Endometrial microvascular endothelial cells (primary cell): Measurements from ENCODE around the gene DUS2. TPM values are rescaled to one million over a fixed set of nuclear protein-coding genes. Genes with fewer than 3 reads are reported as not detected.
"Not testable (repeated sequence)": the region's sequence is repeated elsewhere in the genome, so short reads cannot be mapped to it uniquely, and the experiment has no call there.

Experiments
- in situ Hi-C: cut with HindIII; loops from 2 replicates; pipeline ENCODE4 v1.10.0; 2017; ENCODE audit warnings: low sequenced_read_pairs, low pct_unique_long_range_greater_than_20kb; ENCODE audit errors: inconsistent ontology term
- total RNA-seq: library from RNA; depleted of rRNA; stranded (reverse); fragments of >200 nt; gene quantifications from one replicate; pipeline ENCODE4 v1.2.3, GENCODE V29; 2015; ENCODE audit errors: inconsistent ontology term

The DUS2 gene
- total RNA-seq: 32.6 TPM

DNA sequence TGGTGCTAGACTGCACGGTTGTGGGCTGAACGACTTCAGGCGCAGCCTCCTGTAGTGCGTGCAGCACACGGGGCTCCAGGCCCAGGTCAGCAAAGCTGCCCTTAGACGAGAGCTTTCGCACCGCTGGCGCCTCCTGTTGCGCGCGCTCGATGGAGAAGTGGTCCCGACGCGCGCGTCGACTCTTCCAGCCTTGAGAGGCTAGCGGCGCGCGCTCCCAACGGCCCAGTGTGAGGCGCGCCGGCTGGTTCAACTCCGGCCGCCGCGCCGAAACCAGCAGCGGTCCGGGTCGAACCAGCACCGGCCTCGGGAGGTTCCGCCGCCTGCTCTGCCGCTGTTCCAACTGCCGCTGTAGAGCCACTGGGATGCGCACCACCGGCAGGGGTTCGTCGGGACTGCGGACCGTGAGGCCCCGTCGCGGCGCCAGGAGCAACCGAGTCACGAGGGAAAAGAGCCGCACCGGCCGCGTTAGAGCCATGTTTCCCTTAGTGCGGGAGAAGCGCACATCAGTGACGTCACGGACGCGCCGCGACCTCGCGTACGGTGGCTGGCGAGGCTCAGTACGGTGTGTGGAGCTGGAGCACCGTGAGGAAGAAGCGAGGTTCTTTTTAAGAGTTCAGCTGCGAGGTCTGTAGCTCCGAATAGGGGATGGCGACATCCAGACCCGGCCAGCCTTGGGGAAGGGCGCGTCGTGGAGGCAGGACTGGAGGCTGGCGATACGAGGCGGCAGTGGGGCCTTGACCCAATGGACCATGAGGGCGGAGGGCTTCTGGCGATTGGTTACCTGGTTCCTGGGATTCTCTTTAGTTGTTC lies at the start of gene DUS2, which contains the start of gene DDX28:
DUS2 (plus strand) TSS at position 557 of the 810 bp plus-strand sequence. CDS start 14,740 bp downstream, outside the sequence.
DDX28 (minus strand) TSS at position 505 of the 810 bp plus-strand sequence; CDS start at position 475, 30 bp downstream.
- in situ Hi-C loops: loop anchor here (25.0 kb wide), 1 partner anchor 136 kb away; the partner anchor contains the start of genes NRN1L and PSKH1

DNA sequence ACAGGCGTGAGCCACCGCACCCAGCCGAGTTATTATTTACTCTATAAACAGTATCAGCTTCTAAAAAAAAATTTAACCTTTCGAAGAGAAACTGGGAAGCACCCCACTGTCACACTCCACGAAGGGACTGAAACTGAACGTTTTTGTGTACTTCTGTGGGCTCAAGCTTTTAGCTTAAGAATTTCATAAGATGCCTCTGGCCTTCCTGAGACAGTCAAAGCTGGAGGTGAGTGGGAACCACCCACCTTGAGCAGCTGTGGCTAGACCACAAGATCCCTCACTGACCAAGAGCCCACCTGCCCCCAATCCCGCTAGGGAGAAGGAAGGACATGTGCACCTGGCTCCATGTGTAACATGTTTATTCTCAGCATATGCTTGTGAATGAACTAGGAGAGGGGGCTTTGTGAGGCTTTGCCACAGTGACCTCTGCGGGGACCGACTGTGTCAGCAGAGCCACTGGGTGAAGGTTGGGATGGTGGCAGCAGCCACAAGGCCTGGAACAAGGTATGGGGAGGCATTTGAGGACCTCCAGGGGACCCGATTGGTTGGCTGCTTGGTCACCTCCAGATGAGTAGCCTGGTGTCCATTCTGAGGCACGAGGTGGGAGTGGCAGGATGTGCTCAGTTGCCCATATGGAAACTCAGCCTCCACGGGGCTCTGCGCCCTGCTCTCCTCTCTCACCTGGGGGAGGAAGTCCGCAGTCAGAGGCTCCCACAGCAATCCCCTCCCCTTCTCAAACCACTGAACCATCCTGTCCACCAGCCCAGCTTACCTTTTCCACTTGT lies 47.6 kb upstream of the DUS2 start:
- in situ Hi-C loops: no loop called here

DNA sequence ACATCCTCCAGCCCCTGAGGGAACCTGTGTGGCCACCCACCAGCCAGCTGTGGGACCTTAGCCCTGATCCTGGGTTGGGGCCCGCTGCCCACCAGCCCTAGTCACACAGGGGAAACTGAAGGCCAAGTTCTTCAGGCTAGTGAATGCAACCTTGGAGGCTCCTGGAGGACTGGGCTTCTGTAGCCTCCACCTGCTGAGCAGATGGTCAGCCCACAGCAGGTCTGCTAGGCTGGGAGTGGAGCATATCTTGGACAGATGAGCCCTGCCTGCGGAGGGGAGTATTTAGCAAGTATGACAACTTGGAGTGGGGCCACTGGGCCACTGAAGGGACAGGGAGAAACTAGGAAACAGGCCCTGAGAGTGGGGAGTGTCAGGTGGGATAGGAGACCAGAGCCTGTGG lies 46.9 kb upstream of the DUS2 start:
- in situ Hi-C loops: no loop called here

DNA sequence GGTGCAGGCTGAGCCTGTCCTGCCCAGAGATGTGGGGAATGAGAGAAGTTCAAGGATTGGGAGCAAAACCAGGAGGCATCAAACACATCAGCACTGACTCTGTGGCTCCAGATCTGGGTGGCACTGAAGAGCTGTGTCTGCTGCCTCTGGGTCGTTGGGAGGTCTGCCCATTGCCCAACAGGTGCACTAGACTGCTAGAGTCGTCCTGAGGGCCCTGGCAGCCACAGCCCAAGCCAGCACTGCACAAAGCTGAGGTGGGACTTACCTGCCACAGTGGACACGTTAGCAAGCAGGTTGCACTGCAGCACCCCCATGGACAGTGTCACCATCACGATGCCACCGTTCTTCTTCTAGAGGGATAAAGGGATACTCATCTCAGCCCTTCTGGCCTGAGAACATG lies 46.1 kb upstream of the DUS2 start:
- in situ Hi-C loops: no loop called here

DNA sequence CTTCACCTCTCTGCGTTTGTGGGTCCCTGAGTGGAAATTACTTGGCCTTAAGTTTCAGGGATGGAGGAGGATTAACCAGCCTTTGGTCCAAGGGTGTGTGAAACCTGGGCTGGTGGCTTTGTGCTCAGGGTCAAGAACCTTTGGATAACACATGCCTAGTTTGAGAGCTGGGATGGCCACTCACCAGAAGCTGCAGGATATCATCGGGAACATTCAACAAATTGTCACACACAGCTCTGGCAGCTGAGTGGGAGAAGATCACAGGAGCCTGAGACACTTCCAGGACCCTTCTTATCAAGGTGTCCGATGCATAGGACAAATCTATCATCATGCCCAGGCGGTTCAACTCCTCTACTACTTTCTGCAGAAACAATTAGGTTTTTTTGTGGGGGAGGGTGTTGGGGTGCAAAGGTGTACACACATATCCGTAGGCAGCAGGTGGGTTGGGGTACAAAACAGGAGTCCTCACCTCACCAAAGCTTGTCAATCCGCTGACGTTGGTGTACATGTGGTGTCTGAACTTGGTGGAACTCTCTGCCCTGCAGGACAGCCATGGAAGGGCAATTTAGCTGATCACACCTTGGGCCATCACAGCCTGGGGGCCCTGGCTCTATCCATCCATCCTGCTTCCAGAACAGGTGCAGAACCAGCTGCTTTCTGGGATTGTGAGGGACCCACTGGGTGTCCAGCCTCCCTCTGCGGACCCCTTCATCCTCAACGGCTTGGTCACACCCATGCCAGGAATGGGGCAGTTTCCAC lies 45.4 kb upstream of the DUS2 start:
- in situ Hi-C loops: no loop called here

DNA sequence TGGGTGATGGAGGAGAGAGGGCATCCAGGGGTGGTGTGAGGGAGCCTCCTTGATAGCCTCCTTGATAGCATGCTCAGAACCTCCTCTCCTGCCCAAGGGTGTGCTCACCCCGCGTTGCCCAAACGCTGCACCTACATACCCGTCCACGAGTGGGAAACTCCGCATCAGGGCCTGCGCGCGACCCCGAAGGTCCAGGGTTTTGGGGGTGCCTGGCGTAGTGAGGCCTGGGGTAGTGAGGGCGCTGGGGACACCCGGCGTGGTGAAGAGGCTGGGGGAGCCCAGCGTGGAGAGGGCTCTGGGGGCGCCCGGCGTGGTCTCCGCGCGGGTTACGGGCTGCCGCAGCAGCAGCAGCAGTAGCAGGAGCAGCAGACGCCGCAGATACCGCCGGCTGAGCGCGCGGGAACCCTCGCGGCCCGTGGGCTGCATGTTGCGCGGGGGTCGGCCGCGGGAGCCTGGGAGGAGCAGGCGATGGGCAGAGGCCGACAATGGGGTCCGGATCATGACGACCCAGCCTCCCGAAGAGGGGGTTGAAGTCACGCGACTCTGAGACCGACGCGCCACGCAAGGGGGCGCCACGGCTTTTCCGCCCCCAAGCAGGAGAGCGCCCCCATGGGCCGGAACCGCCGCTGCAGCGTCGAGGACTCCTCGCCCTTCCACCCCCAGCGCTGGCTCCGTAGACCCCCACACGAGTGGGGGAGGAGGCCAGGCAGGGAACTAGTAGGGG lies 43.0 kb upstream of the DUS2 start, which contains the start of gene DPEP3:
DPEP3 (minus strand) TSS at position 545 of the 724 bp plus-strand sequence; CDS start at position 426, 119 bp downstream.
- in situ Hi-C loops: no loop called here

DNA sequence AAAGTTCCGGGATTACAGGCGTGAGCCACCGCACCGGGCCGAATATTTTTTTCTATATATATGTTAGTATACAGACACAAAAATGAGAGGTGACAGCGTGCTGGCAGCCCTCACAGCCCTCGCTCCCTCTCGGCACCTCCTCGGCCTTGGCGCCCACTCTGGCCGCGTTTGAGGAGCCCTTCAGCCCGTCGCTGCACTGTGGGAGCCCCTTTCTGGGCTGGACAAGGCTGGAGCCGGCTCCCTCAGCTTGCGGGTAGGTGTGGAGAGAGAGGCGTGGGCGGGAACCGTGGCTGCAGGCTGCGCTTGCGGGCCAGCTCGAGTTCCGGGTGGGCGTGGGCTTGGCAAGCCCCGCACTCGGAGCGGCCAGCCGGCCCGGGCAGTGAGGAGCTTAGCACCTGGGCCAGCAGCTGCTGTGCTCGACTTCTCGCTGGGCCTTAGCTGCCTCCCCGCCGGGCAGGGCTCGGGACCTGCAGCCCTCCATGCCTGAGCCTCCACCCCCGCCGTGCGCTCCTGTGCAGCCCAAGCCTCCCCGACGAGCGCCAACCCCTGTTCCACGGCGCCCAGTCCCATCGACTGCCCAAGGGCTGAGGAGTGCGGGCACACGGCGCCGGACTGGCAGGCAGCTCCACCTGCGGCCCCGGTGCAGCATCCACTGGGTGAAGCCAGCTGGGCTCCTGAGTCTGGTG lies 40.9 kb upstream of the DUS2 start:
- in situ Hi-C loops: no loop called here

DNA sequence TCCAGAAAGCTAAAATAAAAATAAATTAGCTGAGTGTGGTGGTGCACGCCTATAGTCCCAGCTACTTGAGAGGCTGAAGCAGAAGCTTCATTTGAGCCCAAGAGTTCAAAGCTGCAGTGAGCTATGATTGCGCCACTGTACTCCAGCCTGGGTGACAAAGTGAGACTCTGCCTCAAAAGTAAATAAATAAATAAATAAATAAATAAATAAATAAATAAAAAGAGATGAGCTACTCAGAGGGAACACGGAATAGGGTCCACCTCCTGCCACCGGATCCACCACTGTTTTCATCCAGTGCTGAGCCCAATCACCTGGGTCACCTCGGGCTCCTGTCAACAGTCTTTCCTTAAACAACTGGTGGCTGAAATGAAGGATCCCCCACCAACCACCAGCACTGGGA lies 36.1 kb upstream of the DUS2 start:
- in situ Hi-C loops: no loop called here

DNA sequence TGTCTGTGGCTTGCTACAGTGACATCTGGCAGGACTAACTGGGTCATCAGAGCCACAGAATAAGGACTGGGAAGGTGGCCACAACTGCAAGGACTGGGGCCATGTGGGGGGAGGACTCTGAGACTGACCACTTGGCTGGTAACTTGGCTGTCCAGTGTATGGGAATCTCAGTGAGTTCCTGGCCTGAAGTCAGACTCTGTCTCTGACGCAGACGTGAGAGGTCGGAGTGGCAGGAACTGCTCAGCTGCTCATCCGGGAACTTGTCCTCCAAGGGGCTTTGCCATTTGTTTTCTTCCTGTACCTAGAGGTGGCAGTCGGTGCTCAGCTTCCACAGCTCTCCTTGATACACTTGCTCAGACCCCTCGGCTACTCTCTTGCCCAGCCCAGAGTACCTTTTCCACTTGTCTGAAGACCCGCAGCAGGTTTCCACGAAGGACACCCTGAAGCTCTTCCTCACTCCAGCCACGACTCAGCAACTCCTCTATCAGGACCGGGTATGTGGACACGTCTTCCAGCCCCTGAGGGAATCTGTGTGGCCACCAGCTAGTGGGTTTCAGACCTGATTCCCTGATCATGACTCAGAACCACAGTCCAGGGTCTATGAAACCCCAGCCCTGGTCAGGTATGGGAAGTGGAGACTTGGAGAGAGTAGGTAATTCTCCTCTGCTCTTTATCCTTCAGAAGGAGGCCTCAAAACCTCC lies 35.5 kb upstream of the DUS2 start:
- in situ Hi-C loops: no loop called here

DNA sequence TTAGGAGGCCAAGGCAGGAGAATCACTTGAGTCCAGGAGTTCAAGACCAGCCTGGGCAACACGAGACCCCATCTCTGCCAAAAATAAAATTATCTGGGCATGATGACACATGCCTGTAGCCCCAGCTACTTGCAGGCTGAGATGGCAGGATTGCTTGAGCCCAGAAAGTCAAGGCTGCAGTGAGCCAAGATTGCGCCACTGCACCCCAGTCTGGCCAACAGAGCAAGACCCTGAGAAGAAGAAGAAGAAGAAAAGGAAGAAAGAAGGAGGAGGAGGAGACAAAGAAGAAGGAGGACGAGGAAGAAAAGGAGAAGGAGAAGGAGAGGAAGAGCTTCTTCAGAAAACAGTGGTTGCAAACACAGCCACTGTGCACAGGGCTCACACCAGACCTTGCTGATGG lies 34.4 kb upstream of the DUS2 start:
- in situ Hi-C loops: no loop called here

DNA sequence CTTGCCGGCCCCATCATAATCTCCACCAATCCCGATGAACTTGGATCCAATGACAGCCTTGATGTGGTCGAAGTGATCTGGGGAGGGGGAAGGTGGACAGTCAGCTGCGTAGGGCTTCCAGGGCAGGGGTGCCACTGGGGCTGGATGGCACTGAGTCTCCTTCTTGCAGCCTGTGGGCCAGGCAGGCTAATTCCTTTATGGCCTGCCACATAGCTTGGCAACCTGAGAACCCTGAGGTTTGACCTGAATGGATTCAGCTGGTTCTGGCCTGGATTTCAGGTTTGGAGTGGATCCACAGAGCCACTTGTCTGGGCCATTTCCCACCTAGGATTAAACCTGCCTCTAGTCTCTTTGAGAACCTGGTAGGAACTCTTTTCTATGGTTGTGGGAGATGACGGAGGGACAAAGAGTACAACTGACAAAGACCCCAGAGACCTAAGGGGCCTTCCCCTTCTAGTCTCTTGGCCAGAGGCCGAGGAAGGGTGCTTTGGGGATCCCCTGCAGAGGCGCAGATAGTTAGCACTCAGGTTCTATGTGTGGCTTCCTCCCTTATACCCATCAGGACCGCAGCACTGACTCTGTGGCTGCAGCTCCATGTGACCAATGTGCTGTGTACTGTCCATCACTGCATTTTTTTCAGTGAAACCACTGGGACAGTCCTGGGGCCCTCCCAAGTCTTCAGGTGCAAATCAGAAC lies 33.6 kb upstream of the DUS2 start:
- in situ Hi-C loops: no loop called here

DNA sequence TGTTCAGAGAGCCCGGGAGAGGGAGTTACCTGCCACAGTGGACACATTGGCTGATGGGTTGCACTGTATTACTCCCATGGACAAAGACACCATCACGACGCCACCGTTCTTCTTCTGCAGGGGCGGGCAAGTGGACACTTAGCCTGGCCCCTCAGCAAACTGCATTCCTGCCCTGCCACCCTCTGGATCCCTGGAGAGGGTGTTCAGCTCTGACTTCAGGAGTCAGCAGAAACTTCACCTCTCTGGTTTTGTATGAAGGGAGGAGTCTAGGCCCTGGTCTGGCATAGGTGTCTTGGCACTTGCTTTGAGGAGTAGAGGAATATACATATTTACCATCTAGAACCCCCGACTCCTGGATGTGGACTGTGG lies 33.1 kb upstream of the DUS2 start:
- in situ Hi-C loops: no loop called here

DNA sequence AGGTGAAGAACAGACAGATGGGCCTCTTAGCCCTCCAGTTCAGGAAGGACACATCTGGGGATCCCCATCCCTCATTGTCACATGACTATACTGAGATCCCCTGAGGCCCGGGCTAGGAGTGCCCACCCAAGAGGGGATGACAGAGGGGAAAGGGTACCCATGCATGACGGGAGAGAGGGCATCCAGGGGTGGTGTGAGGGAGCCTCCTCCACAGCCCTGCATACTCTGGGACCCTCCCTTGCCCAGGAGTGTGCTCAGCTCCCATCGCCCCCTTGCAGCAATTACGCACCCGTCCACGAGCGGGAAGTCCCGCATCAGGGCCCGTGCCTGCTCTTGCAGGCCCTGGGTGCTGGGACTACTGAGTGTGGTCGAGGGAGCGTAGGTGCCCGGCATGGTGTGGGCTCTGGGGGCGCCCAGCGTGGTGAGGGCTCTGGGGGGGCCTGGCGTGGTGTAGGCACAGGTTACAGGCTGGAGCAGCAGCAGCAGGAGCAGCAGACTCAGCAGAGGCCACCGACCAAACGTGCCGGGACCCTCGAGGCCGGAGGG lies 30.4 kb upstream of the DUS2 start:
- in situ Hi-C loops: no loop called here

DNA sequence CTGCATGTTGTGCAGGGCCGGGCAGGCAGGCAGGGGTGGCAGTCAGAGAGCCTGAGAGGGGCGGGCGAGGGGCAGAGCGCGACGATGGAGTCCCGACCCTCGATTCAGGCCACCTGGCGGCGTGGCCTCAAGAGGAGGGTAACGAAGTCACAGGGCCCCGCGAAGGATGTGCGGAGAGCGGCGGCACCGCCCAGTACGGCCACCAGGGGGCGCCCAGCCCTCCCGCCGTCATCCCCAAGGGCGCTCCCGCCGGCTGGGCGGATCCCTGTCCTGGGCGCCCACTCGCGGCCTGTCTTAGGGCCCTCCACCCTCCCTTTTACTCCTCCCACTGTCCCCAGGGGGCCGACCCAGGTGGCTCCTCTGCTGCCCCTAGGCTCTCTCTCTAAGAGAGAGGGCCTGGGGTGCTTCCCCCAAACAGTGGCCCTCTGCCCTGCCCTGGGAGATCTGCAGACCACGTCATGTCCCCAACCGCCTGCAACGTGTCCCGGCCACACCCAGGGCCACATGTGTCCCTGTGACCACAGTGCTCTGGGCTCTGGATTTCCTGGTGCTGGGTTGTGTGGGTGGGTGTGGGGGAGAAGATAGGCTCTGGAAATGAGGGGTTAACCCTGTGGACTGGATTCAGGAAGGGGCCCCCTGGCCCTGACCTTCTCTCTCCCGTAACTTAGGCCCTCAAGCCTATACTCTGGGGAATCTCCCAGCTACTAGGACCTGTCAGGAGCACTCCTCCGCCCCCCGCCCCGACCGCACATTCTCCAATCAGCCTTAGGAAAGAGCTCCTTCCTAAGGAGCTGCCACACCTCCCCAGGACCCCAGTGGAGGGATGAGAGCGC lies 29.7 kb upstream of the DUS2 start:
- in situ Hi-C loops: no loop called here

DNA sequence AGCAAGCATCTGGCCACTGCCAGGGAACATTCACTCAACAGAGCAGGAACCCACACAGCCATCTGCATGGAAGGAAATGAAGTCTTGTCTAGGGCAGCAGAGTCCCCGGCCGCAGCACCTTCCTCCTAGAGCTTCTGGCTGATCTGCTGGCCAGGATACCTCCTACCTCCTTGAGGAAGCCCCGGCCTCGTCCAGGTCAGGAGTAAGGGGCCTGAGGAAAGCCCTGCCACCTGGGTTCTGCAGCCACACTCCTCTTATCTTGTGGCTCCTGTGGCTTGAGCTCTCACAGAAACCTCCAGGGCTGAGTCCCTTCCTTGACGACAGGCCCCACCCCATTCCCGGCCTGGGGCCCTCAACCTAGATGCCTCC lies 29.1 kb upstream of the DUS2 start:
- in situ Hi-C loops: not testable (repeated sequence)

DNA sequence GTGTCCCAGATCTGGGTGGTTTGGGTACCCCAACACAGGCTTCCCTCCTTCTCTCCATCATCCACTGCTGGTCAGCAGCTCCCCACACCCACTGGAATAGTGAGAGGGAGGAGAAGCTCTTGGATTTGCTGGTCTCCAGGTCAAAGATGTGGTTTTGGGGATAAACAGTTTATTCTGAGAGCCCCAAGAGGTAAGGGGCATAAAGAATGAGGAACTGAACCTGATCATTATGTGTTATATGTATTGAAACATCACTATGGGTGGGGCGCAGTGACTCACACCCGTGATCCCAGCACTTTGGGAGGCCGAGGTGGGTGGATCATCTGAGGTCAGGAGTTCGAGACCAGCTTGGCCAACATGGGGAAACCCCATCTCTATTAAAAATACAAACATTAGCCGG lies 27.7 kb upstream of the DUS2 start:
- in situ Hi-C loops: no loop called here
